Keratinocyte (primary cell): ENCODE data around the gene CIZ1. TPM values are rescaled to one million over a fixed set of nuclear protein-coding genes. Genes with fewer than 3 reads are reported as not detected.

Experiments used
- DNase-seq: peaks from one replicate; pipeline ENCODE4 v3.0.0-alpha.2; 2011; ENCODE audit warnings: low read depth, missing footprints, low spot score
- FAIRE-seq: peaks from 2 replicates; lab custom pipeline; 2011; peaks lifted over from hg19 to GRCh38; lab: Jason Lieb, UNC
- H2AFZ ChIP-seq: 2 replicates; pipeline ENCODE4 v1.6.0; 2012; ENCODE audit warnings: low read length, control low read depth, inconsistent platforms; ENCODE audit not compliant: control insufficient read depth
- H3K27ac ChIP-seq: 2 replicates; pipeline ENCODE4 v1.5.1; 2011; ENCODE audit warnings: low read length; ENCODE audit not compliant: control insufficient read depth, insufficient read depth
- H3K27me3 ChIP-seq: 3 replicates; pipeline ENCODE4 v1.6.0; 2011; ENCODE audit warnings: low read length; ENCODE audit not compliant: control insufficient read depth, insufficient read depth; ENCODE audit errors: extremely low read depth
- H3K36me3 ChIP-seq, 2 experiments: 2 replicates in 1 of 2; 3 replicates in 1 of 2; pipeline ENCODE4 v1.5.1; 2011; ENCODE audit warnings: low read length in 2 of 2, mild to moderate bottlenecking in 1 of 2; ENCODE audit not compliant: control insufficient read depth in 2 of 2, insufficient read depth in 2 of 2; ENCODE audit errors: extremely low read depth in 1 of 2
- H3K4me1 ChIP-seq: 3 replicates; pipeline ENCODE4 v1.5.1; 2011; ENCODE audit warnings: low read length; ENCODE audit not compliant: control insufficient read depth, insufficient read depth; ENCODE audit errors: extremely low read depth
- H3K4me2 ChIP-seq: 3 replicates; pipeline ENCODE4 v1.6.0; 2011; ENCODE audit warnings: low read depth, low read length; ENCODE audit not compliant: control insufficient read depth, insufficient read depth; ENCODE audit errors: extremely low read depth
- H3K4me3 ChIP-seq, 3 experiments: fragments of 200-600 bp in 1 of 3; sonication (generic) in 1 of 3; 2 replicates in 2 of 3; 3 replicates in 1 of 3; pipeline ENCODE4 v1.5.1; 2011 to 2016; ENCODE audit warnings: low read length in 3 of 3, mild to moderate bottlenecking in 3 of 3, control low read depth in 2 of 3, inconsistent platforms in 1 of 3, low read depth in 1 of 3, mixed read lengths in 1 of 3, mixed run types in 1 of 3, moderate library complexity in 1 of 3; ENCODE audit not compliant: control insufficient read depth in 2 of 3, insufficient read depth in 2 of 3; ENCODE audit errors: extremely low read depth in 1 of 3
- H3K79me2 ChIP-seq: 2 replicates; pipeline ENCODE4 v1.6.0; 2012; ENCODE audit warnings: low read length; ENCODE audit not compliant: control insufficient read depth, insufficient read depth
- H3K9ac ChIP-seq: 3 replicates; pipeline ENCODE4 v1.6.0; 2011; ENCODE audit warnings: low read length; ENCODE audit not compliant: control insufficient read depth, insufficient read depth; ENCODE audit errors: extremely low read depth
- H3K9me1 ChIP-seq: 3 replicates; pipeline ENCODE4 v1.6.0; 2011; ENCODE audit warnings: low read length; ENCODE audit not compliant: control insufficient read depth, insufficient read depth; ENCODE audit errors: extremely low read depth
- H3K9me3 ChIP-seq: 2 replicates; pipeline ENCODE4 v1.5.1; 2012; ENCODE audit warnings: low read depth, low read length; ENCODE audit not compliant: control insufficient read depth
- H4K20me1 ChIP-seq: 3 replicates; pipeline ENCODE4 v1.6.0; 2011; ENCODE audit warnings: low read length; ENCODE audit not compliant: control insufficient read depth, insufficient read depth; ENCODE audit errors: extremely low read depth
- CTCF ChIP-seq, 3 experiments: IDR thresholded peaks in 1 of 3; conservative IDR thresholded peaks in 1 of 3; optimal IDR thresholded peaks in 1 of 3; 2 replicates in 2 of 3; 3 replicates in 1 of 3; pipeline versions ENCODE3 to v1.5.1; 2011; ENCODE audit warnings: low read length in 3 of 3, mild to moderate bottlenecking in 3 of 3, moderate library complexity in 2 of 3, control low read depth in 1 of 3, inconsistent platforms in 1 of 3; ENCODE audit not compliant: insufficient read depth in 2 of 3; ENCODE audit errors: extremely low read depth in 1 of 3
- EZH2 ChIP-seq: IDR thresholded peaks from one replicate; pipeline ENCODE4 v1.6.1; 2012; ENCODE audit warnings: inconsistent platforms, mild to moderate bottlenecking, low read length, moderate library complexity
- dilution Hi-C: fragments of 300-500 bp; cut with MboI; formaldehyde crosslinking; loops from one replicate; pipeline ENCODE4 v1.7.0; 2020; ENCODE audit warnings: low sequenced_read_pairs; ENCODE audit not compliant: extremely low pct_ligation_motif_present
- polyA plus RNA-seq, 5 experiments: library from polyadenylated mRNA; depleted of rRNA in 3 of 5; stranded (reverse) in 3 of 5; stranded (forward) in 1 of 5; unstranded in 1 of 5; fragments of >200 nt; gene quantifications; 1 replicate in 1 of 5; 2 replicates in 3 of 5; 3 replicates in 1 of 5; pipeline versions ENCODE4 v1.2.1 to v1.2.3, GENCODE V29; 2011 to 2012; ENCODE audit warnings: missing spikeins in 2 of 5, low read depth in 1 of 5, low replicate concordance in 1 of 5

CIZ1 gene
- polyA plus RNA-seq, 1 donor (not counting 4 experiments of a cell fraction or from before 2014, with no cell fraction given), result 23.5 TPM

- Histone ChIP-seq H3K4me1 (peaks cover 12% of the 10 kb centered on the region), H4K20me1 (no peaks in the 10 kb centered on the region)
- dilution Hi-C loops, result no loop called here
Measured at GRCh38 chr9:128166169-128166568, 25.2 kb downstream of the CIZ1 start.

GRCh38 chr9:128164307-128164885, 27.0 kb downstream of the CIZ1 start:
- H3K9me3 ChIP-seq, result no peaks in the 10 kb centered on the region
- peaks cover 38 to 39% of the 10 kb centered on the region in 2 experiments for H3K36me3 ChIP-seq
- peaks cover 3% of the 10 kb centered on the region for H4K20me1 ChIP-seq
- FAIRE-seq, result no peak
- peaks cover 20% of the 10 kb centered on the region for H3K4me1 ChIP-seq
- H3K9ac ChIP-seq, result no peak overlapping the region
- H3K27me3 ChIP-seq, result no peaks in the 10 kb centered on the region
- DNase-seq, result no peak
- dilution Hi-C loops, result no loop called here
- H3K4me2 ChIP-seq, result no peak overlapping the region
- no peak overlapping the region for H3K27ac ChIP-seq
- TF ChIP-seq EZH2 (no peak), CTCF (optimal IDR thresholded peaks at IDR 0.05 in 1 of 3, IDR thresholded peaks at IDR 0.05 in 1 of 3, conservative IDR thresholded peaks at IDR 0.05 in 1 of 3; ENCODE audit: extremely low read depth in 1 of 3, insufficient read depth in 2 of 3, low read length in 3 of 3) (no peak)
- H3K79me2 ChIP-seq, result peaks cover 5% of the 10 kb centered on the region
- H3K9me1 ChIP-seq, result no peaks in the 10 kb centered on the region
- no peak overlapping the region for H3K4me3 ChIP-seq
- H2AFZ ChIP-seq, result no peak overlapping the region

More at GRCh38 chr9:128166169-128166568, 25.2 kb downstream of the CIZ1 start:
- Histone ChIP-seq H3K4me2 (no peak overlapping the region), H3K9ac (no peak overlapping the region), H3K27me3 (no peaks in the 10 kb centered on the region), H3K79me2 (no peaks in the 10 kb centered on the region), H3K36me3 (peaks cover 44 to 46% of the 10 kb centered on the region in 2 experiments), H2AFZ (no peak overlapping the region), H3K9me1 (no peaks in the 10 kb centered on the region), H3K9me3 (no peaks in the 10 kb centered on the region), H3K27ac (no peak overlapping the region), H3K4me3 (no peak overlapping the region)
- no peak for FAIRE-seq
- DNase-seq, result no peak
- no peak for TF ChIP-seq CTCF (optimal IDR thresholded peaks at IDR 0.05 in 1 of 3, IDR thresholded peaks at IDR 0.05 in 1 of 3, conservative IDR thresholded peaks at IDR 0.05 in 1 of 3; ENCODE audit: extremely low read depth in 1 of 3, insufficient read depth in 2 of 3, low read length in 3 of 3)
- no peak for TF ChIP-seq EZH2
